H1 (cell line): ENCODE results near the gene MYG1. TPM values are rescaled to one million over a fixed set of nuclear protein-coding genes. Genes with fewer than 3 reads are reported as not detected.

Experiments
- BACH1 ChIP-seq: IDR thresholded peaks from 2 replicates; pipeline ENCODE4 v1.6.1; 2012; ENCODE audit warnings: low read length, improper control_type of control experiment
- RFX5 ChIP-seq: IDR thresholded peaks from 2 replicates; pipeline ENCODE4 v1.6.1; 2011; ENCODE audit warnings: low read depth, low read length, improper control_type of control experiment, borderline replicate concordance
- TAF1 ChIP-seq: IDR thresholded peaks from 2 replicates; pipeline ENCODE4 v1.6.1; 2011; ENCODE audit warnings: mild to moderate bottlenecking, low read depth, low read length
- polyA plus RNA-seq, 7 experiments: library from polyadenylated mRNA; depleted of rRNA in 3 of 7; stranded (reverse) in 5 of 7; unstranded in 2 of 7; fragments of >200 nt in 5 of 7; fragments of 200-250 nt in 2 of 7; gene quantifications; 1 replicate in 5 of 7; 2 replicates in 1 of 7; 4 replicates in 1 of 7; pipeline versions ENCODE4 v1.2.1 to v1.2.3, GENCODE V29; 2011 to 2013; ENCODE audit warnings: missing spikeins in 2 of 7, mixed read lengths in 2 of 7
- total RNA-seq: library from RNA; stranded (reverse); fragmentation: NEBNext Ultra II Directional; extraction: Animal tissue kit (Norgen Biotek cat#: 25700); gene quantifications from 2 replicates; pipeline ENCODE4 v1.2.1, GENCODE V29; 2021

The MYG1 gene
- total and polyA plus RNA-seq, 2 of the 8 experiments (the other 6 are each of a cell fraction or from before 2014, with no cell fraction given), result 83.3 to 104 TPM

GRCh38 chr12:53267306-53267998 lies 32.0 kb upstream of the MYG1 start (continued):
- TF ChIP-seq TAF1, result no peak
- no peak for TF ChIP-seq BACH1
- TF ChIP-seq RFX5, result no peak
